HepG2 (cell line): ENCODE measurements around the gene RAC3. TPM values are rescaled to one million over a fixed set of nuclear protein-coding genes. Genes with fewer than 3 reads are reported as not detected.
A peak's percentile ranks its signal among the peaks of the same experiment; 100 is the strongest.

Source experiments
- ARNTL ChIP-seq: sonication (generic); formaldehyde crosslinking; IDR thresholded peaks from 2 replicates; pipeline ENCODE4 v1.4.0; 2020; ENCODE audit warnings: mild to moderate bottlenecking, missing genetic modification reagents
- ATM ChIP-seq: fragments of 450-650 bp; IDR thresholded peaks from 2 replicates; pipeline ENCODE4 v1.7.1; 2017; ENCODE audit warnings: mild to moderate bottlenecking, borderline replicate concordance
- BORCS8-MEF2B ChIP-seq: sonication (generic); formaldehyde crosslinking; IDR thresholded peaks from 2 replicates; pipeline ENCODE4 v1.8.0; 2022; ENCODE audit warnings: mild to moderate bottlenecking, missing genetic modification reagents
- ELF3 ChIP-seq: IDR thresholded peaks from 2 replicates; pipeline ENCODE4 v1.6.1; 2016; ENCODE audit warnings: missing genetic modification reagents, missing compliant biosample characterization
- FOXP1 ChIP-seq, 2 experiments: fragments of 450-650 bp in 1 of 2; IDR thresholded peaks; 2 replicates each; pipeline ENCODE4 v1.6.1; 2017 to 2018; ENCODE audit warnings: antibody characterized with exemption in 1 of 2
- MXI1 ChIP-seq: IDR thresholded peaks from 3 replicates; pipeline ENCODE4 v1.6.1; 2012; ENCODE audit warnings: low read depth, low read length, inconsistent platforms, borderline replicate concordance
- NCOA2 ChIP-seq: sonication (generic); formaldehyde crosslinking; IDR thresholded peaks from 2 replicates; pipeline ENCODE4 v1.8.0; 2022; ENCODE audit warnings: inconsistent platforms
- TARDBP ChIP-seq: sonication (generic); formaldehyde crosslinking; IDR thresholded peaks from 2 replicates; pipeline ENCODE4 v1.8.0; 2022; ENCODE audit warnings: mild to moderate bottlenecking, missing genetic modification reagents
- TBX2 ChIP-seq: sonication (generic); formaldehyde crosslinking; IDR thresholded peaks from 2 replicates; pipeline ENCODE4 v1.5.0; 2020; ENCODE audit warnings: missing genetic modification reagents, mild to moderate bottlenecking, borderline replicate concordance
- TBX3 ChIP-seq: fragments of 450-650 bp; IDR thresholded peaks from 2 replicates; pipeline ENCODE4 v1.6.1; 2017; ENCODE audit warnings: antibody characterized with exemption, mild to moderate bottlenecking, inconsistent platforms, borderline replicate concordance
- ZNF235 ChIP-seq: sonication (generic); formaldehyde crosslinking; IDR thresholded peaks from 2 replicates; pipeline ENCODE4 v1.8.1; 2023; ENCODE audit warnings: mild to moderate bottlenecking, missing genetic modification reagents, borderline replicate concordance
- ZNF260 ChIP-seq: sonication (generic); formaldehyde crosslinking; IDR thresholded peaks from 2 replicates; pipeline ENCODE4 v1.4.0; 2020; ENCODE audit warnings: missing genetic modification reagents, low read depth, mild to moderate bottlenecking, borderline replicate concordance
- ZNF646 ChIP-seq: sonication (generic); formaldehyde crosslinking; IDR thresholded peaks from 2 replicates; pipeline ENCODE4 v1.9.0; 2021; ENCODE audit warnings: mild to moderate bottlenecking, missing genetic modification reagents
- ZNF660 ChIP-seq: sonication (generic); formaldehyde crosslinking; IDR thresholded peaks from 2 replicates; pipeline ENCODE4 v1.5.1; 2020; ENCODE audit warnings: mild to moderate bottlenecking, low read depth, missing genetic modification reagents, borderline replicate concordance
- ZNF7 ChIP-seq: IDR thresholded peaks from 2 replicates; pipeline ENCODE4 v1.6.1; 2016; ENCODE audit warnings: missing biosample characterization, missing genetic modification reagents
- ZNF747 ChIP-seq: sonication (generic); formaldehyde crosslinking; IDR thresholded peaks from 2 replicates; pipeline ENCODE4 v1.8.1; 2023; ENCODE audit warnings: missing genetic modification reagents, mild to moderate bottlenecking, borderline replicate concordance
- polyA plus RNA-seq, 8 experiments: library from polyadenylated mRNA; depleted of rRNA in 3 of 8; stranded (reverse) in 7 of 8; unstranded in 1 of 8; fragments of >200 nt; fragmentation: Illumina TruSeq in 4 of 8; extraction: Trizol in 4 of 8; gene quantifications; 2 replicates each; pipeline versions ENCODE4 v1.2.1 to v1.2.3, GENCODE V29; 2011 to 2016; ENCODE audit warnings: low read depth in 4 of 8, missing spikeins in 1 of 8, mixed read lengths in 1 of 8; ENCODE audit not compliant: insufficient read depth in 1 of 8
- total RNA-seq, 5 experiments: library from RNA; depleted of rRNA; stranded (reverse); fragments of >200 nt; fragmentation: Illumina TruSeq; extraction: Trizol; gene quantifications; 2 replicates each; pipeline ENCODE4 v1.2.3, GENCODE V29; 2016; ENCODE audit warnings: low read depth in 1 of 5
- TF ChIP-seq, protein P1 (sequence below): sonication (generic); formaldehyde crosslinking; IDR thresholded peaks from 2 replicates; pipeline ENCODE4 v1.5.0; 2020; ENCODE audit warnings: missing genetic modification reagents
- TF ChIP-seq, protein P2 (sequence below): sonication (generic); formaldehyde crosslinking; IDR thresholded peaks from 2 replicates; pipeline ENCODE4 v1.8.0; 2022; ENCODE audit warnings: mild to moderate bottlenecking, missing genetic modification reagents, moderate library complexity
- TF ChIP-seq, protein P3 (sequence below): sonication (generic); formaldehyde crosslinking; IDR thresholded peaks from 2 replicates; pipeline ENCODE4 v1.4.0; 2020; ENCODE audit warnings: missing genetic modification reagents, low read depth, mild to moderate bottlenecking, borderline replicate concordance

The RAC3 gene
- total and polyA plus RNA-seq, 2 of the 13 experiments (the other 11 are each of a cell fraction or from before 2014, with no cell fraction given) = 10.5 to 21.3 TPM

DNA sequence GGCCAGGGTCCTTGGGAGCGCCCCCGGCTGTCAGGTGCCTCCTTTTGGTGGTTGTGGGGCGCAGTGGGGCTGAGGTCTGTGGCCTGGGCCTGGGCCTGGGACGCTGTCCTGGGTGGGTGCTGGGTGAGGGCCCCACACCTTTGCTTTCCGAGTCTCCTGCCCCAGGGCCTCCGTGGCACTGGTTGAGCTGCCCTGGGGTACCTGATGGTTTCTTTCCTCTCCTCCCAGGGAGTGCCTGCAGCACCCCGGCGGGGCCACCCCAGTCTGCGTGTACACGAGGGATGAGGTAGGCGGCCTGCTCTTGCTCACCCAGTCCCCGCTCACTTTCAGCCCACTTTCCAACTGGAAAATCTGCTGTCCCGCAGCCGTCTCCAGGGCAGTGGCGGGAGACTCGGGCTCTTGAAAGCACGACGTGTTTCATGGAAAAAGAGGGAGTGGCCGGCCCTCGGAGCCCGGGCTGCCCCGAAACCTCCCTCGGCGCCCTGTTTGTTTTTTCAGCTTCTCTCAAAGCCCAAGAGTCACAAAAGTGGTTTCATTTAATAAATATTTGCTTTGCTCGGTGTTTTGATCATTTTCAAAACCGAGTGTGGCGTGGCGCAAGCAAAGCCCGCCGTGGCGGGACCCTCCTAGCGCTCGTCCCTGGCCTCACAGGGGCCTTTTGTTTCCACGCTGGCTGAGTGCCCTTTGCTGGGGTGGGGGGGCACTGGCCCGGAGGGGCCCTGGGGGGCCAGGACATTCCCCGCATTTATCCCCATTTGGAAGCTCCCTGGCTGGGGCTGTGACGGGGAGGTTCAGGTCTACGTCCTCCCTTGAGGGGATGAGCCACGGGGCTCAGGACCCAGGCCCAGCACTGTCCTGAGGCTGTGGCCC is 36.6 kb upstream of the RAC3 start (continued):
- TF ChIP-seq ZNF747 = no peak; the same call in 1 of the 2 replicates
- TF ChIP-seq ZNF260 = no peak
- no peak; the same call in 1 of the 2 replicates for TF ChIP-seq TARDBP (CRISPR knock-in tag)
- peak; percentile 60; the same call in 2 of the 3 replicates for TF ChIP-seq MXI1
- TF ChIP-seq ZNF646 = no peak
- peak; percentile 34; the same call in 1 of the 2 replicates for TF ChIP-seq TBX3
- TF ChIP-seq ZNF7 (CRISPR knock-in tag) = no peak
- TF ChIP-seq, protein P1, sequence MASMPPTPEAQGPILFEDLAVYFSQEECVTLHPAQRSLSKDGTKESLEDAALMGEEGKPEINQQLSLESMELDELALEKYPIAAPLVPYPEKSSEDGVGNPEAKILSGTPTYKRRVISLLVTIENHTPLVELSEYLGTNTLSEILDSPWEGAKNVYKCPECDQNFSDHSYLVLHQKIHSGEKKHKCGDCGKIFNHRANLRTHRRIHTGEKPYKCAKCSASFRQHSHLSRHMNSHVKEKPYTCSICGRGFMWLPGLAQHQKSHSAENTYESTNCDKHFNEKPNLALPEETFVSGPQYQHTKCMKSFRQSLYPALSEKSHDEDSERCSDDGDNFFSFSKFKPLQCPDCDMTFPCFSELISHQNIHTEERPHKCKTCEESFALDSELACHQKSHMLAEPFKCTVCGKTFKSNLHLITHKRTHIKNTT (CRISPR knock-in tag) = no peak
- peak; percentile 93 for TF ChIP-seq NCOA2
- no peak for TF ChIP-seq ELF3 (CRISPR knock-in tag)
- TF ChIP-seq, protein P2, sequence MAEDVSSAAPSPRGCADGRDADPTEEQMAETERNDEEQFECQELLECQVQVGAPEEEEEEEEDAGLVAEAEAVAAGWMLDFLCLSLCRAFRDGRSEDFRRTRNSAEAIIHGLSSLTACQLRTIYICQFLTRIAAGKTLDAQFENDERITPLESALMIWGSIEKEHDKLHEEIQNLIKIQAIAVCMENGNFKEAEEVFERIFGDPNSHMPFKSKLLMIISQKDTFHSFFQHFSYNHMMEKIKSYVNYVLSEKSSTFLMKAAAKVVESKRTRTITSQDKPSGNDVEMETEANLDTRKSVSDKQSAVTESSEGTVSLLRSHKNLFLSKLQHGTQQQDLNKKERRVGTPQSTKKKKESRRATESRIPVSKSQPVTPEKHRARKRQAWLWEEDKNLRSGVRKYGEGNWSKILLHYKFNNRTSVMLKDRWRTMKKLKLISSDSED = peak; percentile 83; the same call in 1 of the 2 replicates
- no peak for TF ChIP-seq FOXP1 (IDR thresholded peaks at IDR 0.05)
- peak; percentile 71; the same call in 1 of the 2 replicates for TF ChIP-seq FOXP1 (CRISPR knock-in tag; IDR thresholded peaks at IDR 0.05)
- TF ChIP-seq ZNF235 (CRISPR knock-in tag) = peak; percentile 22; the same call in 1 of the 2 replicates
- TF ChIP-seq TBX2 (CRISPR knock-in tag) = peak; percentile 56
- TF ChIP-seq, protein P3, sequence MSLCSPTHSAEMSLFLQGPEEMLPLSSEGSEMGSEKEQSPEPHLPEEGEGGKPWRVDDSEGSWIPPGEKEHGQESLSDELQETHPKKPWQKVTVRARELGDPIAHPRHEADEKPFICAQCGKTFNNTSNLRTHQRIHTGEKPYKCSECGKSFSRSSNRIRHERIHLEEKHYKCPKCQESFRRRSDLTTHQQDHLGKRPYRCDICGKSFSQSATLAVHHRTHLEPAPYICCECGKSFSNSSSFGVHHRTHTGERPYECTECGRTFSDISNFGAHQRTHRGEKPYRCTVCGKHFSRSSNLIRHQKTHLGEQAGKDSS (CRISPR knock-in tag) = peak; percentile 39; the same call in 1 of the 2 replicates
- TF ChIP-seq ZNF660 (CRISPR knock-in tag) = no peak; the same call in 1 of the 2 replicates
- TF ChIP-seq ARNTL (CRISPR knock-in tag) = peak; percentile 57; the same call in 1 of the 2 replicates
- 0 out of 2 replicates have a peak, but pooled peaks have one; percentile 40 for TF ChIP-seq BORCS8-MEF2B (CRISPR knock-in tag)
- no peak for TF ChIP-seq ATM
